HEK293 (cell line): Measurements from ENCODE around the gene DUSP3.

Source experiments
- GLIS2 ChIP-seq: fragments of 450-650 bp; formaldehyde crosslinking; IDR thresholded peaks from 2 replicates; pipeline ENCODE4 v1.5.1; 2016; ENCODE audit warnings: missing biosample characterization, missing genetic modification characterization
- OSR2 ChIP-seq: fragments of 450-650 bp; formaldehyde crosslinking; IDR thresholded peaks from 2 replicates; pipeline ENCODE4 v1.5.1; 2016; ENCODE audit warnings: missing biosample characterization, missing genetic modification characterization
- PRDM1 ChIP-seq: fragments of 450-650 bp; formaldehyde crosslinking; IDR thresholded peaks from 2 replicates; pipeline ENCODE4; 2016; ENCODE audit warnings: missing biosample characterization, missing genetic modification characterization
- REPIN1 ChIP-seq: fragments of 450-650 bp; formaldehyde crosslinking; IDR thresholded peaks from 2 replicates; pipeline ENCODE4 v1.5.1; 2017; ENCODE audit warnings: missing biosample characterization, missing genetic modification characterization, low read depth
- SP2 ChIP-seq: fragments of 450-650 bp; formaldehyde crosslinking; IDR thresholded peaks from 2 replicates; pipeline ENCODE4 v1.5.1; 2016; ENCODE audit warnings: missing biosample characterization, missing genetic modification characterization
- ZBTB20 ChIP-seq: fragments of 450-650 bp; formaldehyde crosslinking; IDR thresholded peaks from 2 replicates; pipeline ENCODE4 v1.5.1; 2016; ENCODE audit warnings: missing biosample characterization, missing genetic modification characterization
- ZNF292 ChIP-seq: fragments of 450-650 bp; formaldehyde crosslinking; IDR thresholded peaks from 2 replicates; pipeline ENCODE4 v1.5.1; 2016; ENCODE audit warnings: low read depth, missing biosample characterization, missing genetic modification characterization, borderline replicate concordance
- ZNF335 ChIP-seq: fragments of 450-650 bp; formaldehyde crosslinking; conservative IDR thresholded peaks from 2 replicates; pipeline ENCODE4 v1.5.1; 2016; ENCODE audit warnings: missing biosample characterization, missing genetic modification characterization
- ZNF544 ChIP-seq: fragments of 450-650 bp; formaldehyde crosslinking; IDR thresholded peaks from 2 replicates; pipeline ENCODE4 v1.5.0; 2017; ENCODE audit warnings: missing biosample characterization, missing genetic modification characterization
- ZNF596 ChIP-seq: fragments of 450-650 bp; IDR thresholded peaks from 2 replicates; pipeline ENCODE4 v1.5.0; 2018; ENCODE audit warnings: missing biosample characterization, mild to moderate bottlenecking, missing genetic modification characterization, moderate library complexity
- ZNF623 ChIP-seq: fragments of 450-650 bp; formaldehyde crosslinking; IDR thresholded peaks from 2 replicates; pipeline ENCODE4 v1.5.1; 2016; ENCODE audit warnings: missing biosample characterization, missing genetic modification characterization
- ZNF76 ChIP-seq: fragments of 450-650 bp; formaldehyde crosslinking; IDR thresholded peaks from 2 replicates; pipeline ENCODE4; 2016; ENCODE audit warnings: low read depth, missing biosample characterization, missing genetic modification characterization, borderline replicate concordance
- ZXDB ChIP-seq: fragments of 450-650 bp; formaldehyde crosslinking; IDR thresholded peaks from 2 replicates; pipeline ENCODE4 v1.5.1; 2016; ENCODE audit warnings: missing biosample characterization, missing genetic modification characterization
- TF ChIP-seq, protein P1 (sequence below): fragments of 450-650 bp; formaldehyde crosslinking; IDR thresholded peaks from 2 replicates; pipeline ENCODE4 v1.5.1; 2016; ENCODE audit warnings: missing biosample characterization, missing genetic modification characterization
- TF ChIP-seq, protein P2 (sequence below): fragments of 450-650 bp; formaldehyde crosslinking; IDR thresholded peaks from 2 replicates; pipeline ENCODE4 v1.5.1; 2016; ENCODE audit warnings: missing biosample characterization, missing genetic modification characterization
- TF ChIP-seq, protein P3 (sequence below): fragments of 450-650 bp; formaldehyde crosslinking; IDR thresholded peaks from 2 replicates; pipeline ENCODE4 v1.5.1; 2017; ENCODE audit warnings: missing biosample characterization, missing genetic modification characterization
- TF ChIP-seq, protein P4 (sequence below): fragments of 450-650 bp; formaldehyde crosslinking; IDR thresholded peaks from 2 replicates; pipeline ENCODE4 v1.5.1; 2016; ENCODE audit warnings: missing biosample characterization, missing genetic modification characterization
- TF ChIP-seq, protein P5 (sequence below): fragments of 450-650 bp; formaldehyde crosslinking; optimal IDR thresholded peaks from 2 replicates; pipeline ENCODE3; 2016; ENCODE audit warnings: missing biosample characterization, mild to moderate bottlenecking, missing genetic modification characterization
- TF ChIP-seq, protein P6 (sequence below): fragments of 450-650 bp; formaldehyde crosslinking; IDR thresholded peaks from 2 replicates; pipeline ENCODE4 v1.5.1; 2016; ENCODE audit warnings: missing biosample characterization, missing genetic modification characterization

The DUSP3 gene

DNA sequence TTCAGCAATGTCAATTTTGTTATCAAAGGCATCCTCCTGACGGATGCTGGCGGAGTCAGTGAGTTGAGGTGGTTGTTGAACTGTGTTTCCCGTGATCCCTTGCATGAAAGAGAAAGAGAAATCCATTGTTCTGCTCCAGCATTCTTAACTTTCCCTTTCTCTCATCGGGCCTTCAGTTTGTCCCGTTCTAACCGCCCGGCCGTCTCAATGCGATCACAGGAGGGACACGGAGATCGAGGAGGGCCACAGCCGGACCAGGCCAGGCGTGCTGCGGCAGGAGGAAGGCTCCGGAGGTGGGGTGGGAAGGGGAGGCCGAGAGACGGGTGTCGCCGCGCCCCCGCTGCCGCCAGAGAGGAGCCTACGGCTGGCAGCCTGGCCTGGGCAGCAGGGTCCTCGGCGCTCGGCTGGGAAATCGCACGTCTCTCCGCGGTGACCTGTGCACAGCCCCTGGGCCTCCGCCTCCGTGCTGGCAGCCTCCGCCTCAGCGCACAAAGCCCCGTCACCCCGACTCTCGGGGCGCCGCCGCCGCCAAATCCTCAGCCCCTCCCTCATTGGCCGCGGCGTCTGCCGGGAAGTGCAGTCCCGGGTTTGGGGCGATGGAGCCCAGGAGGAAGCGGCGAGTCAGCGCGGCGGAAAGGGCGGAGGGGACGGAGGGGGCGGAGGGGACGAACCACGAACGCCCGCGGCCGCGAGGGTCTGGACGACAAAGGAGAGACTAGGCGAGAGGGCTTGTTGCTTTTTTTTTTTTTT is 58.3 kb downstream of the DUSP3 start (continued):
- TF ChIP-seq, protein P1, sequence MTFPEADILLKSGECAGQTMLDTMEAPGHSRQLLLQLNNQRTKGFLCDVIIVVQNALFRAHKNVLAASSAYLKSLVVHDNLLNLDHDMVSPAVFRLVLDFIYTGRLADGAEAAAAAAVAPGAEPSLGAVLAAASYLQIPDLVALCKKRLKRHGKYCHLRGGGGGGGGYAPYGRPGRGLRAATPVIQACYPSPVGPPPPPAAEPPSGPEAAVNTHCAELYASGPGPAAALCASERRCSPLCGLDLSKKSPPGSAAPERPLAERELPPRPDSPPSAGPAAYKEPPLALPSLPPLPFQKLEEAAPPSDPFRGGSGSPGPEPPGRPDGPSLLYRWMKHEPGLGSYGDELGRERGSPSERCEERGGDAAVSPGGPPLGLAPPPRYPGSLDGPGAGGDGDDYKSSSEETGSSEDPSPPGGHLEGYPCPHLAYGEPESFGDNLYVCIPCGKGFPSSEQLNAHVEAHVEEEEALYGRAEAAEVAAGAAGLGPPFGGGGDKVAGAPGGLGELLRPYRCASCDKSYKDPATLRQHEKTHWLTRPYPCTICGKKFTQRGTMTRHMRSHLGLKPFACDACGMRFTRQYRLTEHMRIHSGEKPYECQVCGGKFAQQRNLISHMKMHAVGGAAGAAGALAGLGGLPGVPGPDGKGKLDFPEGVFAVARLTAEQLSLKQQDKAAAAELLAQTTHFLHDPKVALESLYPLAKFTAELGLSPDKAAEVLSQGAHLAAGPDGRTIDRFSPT (tag by site-specific recombination), result no peak
- TF ChIP-seq PRDM1 (no peak), ZNF623 (tag by site-specific recombination) (no peak), SP2 (tag by site-specific recombination) (0 out of 2 replicates have a peak, but pooled peaks have one; percentile 17), ZNF335 (tag by site-specific recombination) (peak; percentile 67), OSR2 (no peak), ZNF76 (tag by site-specific recombination) (peak; percentile 31; the same call in 1 of the 2 replicates), ZNF596 (tag by site-specific recombination) (0 out of 2 replicates have a peak, but pooled peaks have one; percentile 17), ZNF544 (no peak), ZXDB (tag by site-specific recombination) (no peak), ZBTB20 (tag by site-specific recombination) (peak; percentile 63; the same call in 1 of the 2 replicates), GLIS2 (tag by site-specific recombination) (no peak), ZNF292 (tag by site-specific recombination) (no peak), REPIN1 (tag by site-specific recombination) (no peak)
- TF ChIP-seq, protein P2, sequence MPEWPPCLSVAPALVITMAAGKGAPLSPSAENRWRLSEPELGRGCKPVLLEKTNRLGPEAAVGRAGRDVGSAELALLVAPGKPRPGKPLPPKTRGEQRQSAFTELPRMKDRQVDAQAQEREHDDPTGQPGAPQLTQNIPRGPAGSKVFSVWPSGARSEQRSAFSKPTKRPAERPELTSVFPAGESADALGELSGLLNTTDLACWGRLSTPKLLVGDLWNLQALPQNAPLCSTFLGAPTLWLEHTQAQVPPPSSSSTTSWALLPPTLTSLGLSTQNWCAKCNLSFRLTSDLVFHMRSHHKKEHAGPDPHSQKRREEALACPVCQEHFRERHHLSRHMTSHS, result no peak
- TF ChIP-seq, protein P3, sequence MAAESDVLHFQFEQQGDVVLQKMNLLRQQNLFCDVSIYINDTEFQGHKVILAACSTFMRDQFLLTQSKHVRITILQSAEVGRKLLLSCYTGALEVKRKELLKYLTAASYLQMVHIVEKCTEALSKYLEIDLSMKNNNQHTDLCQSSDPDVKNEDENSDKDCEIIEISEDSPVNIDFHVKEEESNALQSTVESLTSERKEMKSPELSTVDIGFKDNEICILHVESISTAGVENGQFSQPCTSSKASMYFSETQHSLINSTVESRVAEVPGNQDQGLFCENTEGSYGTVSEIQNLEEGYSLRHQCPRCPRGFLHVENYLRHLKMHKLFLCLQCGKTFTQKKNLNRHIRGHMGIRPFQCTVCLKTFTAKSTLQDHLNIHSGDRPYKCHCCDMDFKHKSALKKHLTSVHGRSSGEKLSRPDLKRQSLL, result peak; percentile 80
- TF ChIP-seq, protein P4, sequence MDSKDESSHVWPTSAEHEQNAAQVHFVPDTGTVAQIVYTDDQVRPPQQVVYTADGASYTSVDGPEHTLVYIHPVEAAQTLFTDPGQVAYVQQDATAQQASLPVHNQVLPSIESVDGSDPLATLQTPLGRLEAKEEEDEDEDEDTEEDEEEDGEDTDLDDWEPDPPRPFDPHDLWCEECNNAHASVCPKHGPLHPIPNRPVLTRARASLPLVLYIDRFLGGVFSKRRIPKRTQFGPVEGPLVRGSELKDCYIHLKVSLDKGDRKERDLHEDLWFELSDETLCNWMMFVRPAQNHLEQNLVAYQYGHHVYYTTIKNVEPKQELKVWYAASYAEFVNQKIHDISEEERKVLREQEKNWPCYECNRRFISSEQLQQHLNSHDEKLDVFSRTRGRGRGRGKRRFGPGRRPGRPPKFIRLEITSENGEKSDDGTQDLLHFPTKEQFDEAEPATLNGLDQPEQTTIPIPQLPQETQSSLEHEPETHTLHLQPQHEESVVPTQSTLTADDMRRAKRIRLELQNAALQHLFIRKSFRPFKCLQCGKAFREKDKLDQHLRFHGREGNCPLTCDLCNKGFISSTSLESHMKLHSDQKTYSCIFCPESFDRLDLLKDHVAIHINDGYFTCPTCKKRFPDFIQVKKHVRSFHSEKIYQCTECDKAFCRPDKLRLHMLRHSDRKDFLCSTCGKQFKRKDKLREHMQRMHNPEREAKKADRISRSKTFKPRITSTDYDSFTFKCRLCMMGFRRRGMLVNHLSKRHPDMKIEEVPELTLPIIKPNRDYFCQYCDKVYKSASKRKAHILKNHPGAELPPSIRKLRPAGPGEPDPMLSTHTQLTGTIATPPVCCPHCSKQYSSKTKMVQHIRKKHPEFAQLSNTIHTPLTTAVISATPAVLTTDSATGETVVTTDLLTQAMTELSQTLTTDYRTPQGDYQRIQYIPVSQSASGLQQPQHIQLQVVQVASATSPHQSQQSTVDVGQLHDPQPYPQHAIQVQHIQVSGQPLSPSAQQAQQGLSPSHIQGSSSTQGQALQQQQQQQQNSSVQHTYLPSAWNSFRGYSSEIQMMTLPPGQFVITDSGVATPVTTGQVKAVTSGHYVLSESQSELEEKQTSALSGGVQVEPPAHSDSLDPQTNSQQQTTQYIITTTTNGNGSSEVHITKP (tag by site-specific recombination), result peak; percentile 46; the same call in 1 of the 2 replicates
- TF ChIP-seq, protein P5, sequence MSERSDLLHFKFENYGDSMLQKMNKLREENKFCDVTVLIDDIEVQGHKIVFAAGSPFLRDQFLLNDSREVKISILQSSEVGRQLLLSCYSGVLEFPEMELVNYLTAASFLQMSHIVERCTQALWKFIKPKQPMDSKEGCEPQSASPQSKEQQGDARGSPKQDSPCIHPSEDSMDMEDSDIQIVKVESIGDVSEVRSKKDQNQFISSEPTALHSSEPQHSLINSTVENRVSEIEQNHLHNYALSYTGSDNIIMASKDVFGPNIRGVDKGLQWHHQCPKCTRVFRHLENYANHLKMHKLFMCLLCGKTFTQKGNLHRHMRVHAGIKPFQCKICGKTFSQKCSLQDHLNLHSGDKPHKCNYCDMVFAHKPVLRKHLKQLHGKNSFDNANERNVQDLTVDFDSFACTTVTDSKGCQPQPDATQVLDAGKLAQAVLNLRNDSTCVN (tag by site-specific recombination), result peak; percentile 28
- TF ChIP-seq, protein P6, sequence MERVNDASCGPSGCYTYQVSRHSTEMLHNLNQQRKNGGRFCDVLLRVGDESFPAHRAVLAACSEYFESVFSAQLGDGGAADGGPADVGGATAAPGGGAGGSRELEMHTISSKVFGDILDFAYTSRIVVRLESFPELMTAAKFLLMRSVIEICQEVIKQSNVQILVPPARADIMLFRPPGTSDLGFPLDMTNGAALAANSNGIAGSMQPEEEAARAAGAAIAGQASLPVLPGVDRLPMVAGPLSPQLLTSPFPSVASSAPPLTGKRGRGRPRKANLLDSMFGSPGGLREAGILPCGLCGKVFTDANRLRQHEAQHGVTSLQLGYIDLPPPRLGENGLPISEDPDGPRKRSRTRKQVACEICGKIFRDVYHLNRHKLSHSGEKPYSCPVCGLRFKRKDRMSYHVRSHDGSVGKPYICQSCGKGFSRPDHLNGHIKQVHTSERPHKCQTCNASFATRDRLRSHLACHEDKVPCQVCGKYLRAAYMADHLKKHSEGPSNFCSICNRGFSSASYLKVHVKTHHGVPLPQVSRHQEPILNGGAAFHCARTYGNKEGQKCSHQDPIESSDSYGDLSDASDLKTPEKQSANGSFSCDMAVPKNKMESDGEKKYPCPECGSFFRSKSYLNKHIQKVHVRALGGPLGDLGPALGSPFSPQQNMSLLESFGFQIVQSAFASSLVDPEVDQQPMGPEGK (tag by site-specific recombination), result peak; percentile 46
